Measurements from ENCODE around the gene CDK5. TPM values are rescaled to one million over a fixed set of nuclear protein-coding genes. Genes with fewer than 3 reads are reported as not detected.

The CDK5 gene
- total and polyA plus RNA-seq, 9 of the 15 experiments (the other 6 are each of a cell fraction or from before 2014, with no cell fraction given) = 3.2 to 38.0 (median 27.5) TPM

DNA sequence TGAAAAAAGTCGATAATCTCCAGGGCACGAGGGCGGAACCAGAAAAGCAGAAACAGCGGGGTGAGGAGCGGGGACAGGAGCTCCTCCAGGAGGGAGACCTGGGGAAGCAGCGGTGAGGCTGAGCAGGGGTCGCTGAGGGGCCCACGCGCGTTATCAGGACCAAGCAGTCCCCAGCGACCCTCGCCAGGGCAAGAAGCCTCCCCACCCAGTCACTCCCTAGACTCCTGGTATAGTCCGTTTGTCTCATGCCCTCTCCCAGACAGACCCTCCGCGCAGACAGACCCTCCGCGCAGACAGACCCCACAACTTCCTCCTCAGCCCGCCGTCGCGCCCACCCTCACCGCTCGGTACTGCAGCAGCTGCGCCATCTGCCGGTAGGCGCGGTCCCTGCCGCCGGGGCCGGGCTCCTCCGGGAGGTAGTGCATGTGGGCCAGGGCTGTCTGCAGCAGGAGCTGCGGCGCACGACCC is 39.7 kb downstream of the CDK5 start:
- ATAC-seq (peak; percentile 93), DNase-seq (ENCODE audit: extremely low read depth in 1 of 4, low spot score in 3 of 4) (peak; percentile 88 to 92 (median 90)), FAIRE-seq (peak; percentile 56)
- Histone ChIP-seq H3K27me3 (ENCODE audit: control insufficient read depth in 2 of 2, insufficient read depth in 2 of 2, low read length in 2 of 2) (no peaks in the 10 kb centered on the region; a peak in 1 of 5 replicates), H3K9me1 (ENCODE audit: control insufficient read depth, insufficient read depth, low read length) (no peaks in the 10 kb centered on the region), H3K27ac (ENCODE audit: extremely low read depth, low read depth, low read length) (peak overlapping the region; percentile 70), H3K4me3 (peak overlapping the region; percentile 40), H4K20me1 (replicated peaks; ENCODE audit: control insufficient read depth, insufficient read depth, low read length) (no peaks in the 10 kb centered on the region), H3K9ac (ENCODE audit: insufficient read depth in 1 of 2, low read depth in 2 of 2, low read length in 2 of 2) (peak overlapping the region; percentile 73 to 93), H3K79me2 (ENCODE audit: control insufficient read depth, insufficient read depth, low read length) (peaks cover 2% of the 10 kb centered on the region; the same call in 2 of the 3 replicates), H3K4me2 (ENCODE audit: insufficient read depth, low read length) (peak overlapping the region; percentile 95), H3K9me3 (replicated peaks; ENCODE audit: control insufficient read depth, insufficient read depth, low read depth, low read length) (no peaks in the 10 kb centered on the region), H3K4me1 (replicated peaks in 1 of 2; ENCODE audit: control insufficient read depth in 2 of 2, insufficient read depth in 2 of 2, low read length in 2 of 2) (peaks cover 21 to 69% of the 10 kb centered on the region in 2 experiments; a peak in 4 of 5 replicates), H3K36me3 (ENCODE audit: control insufficient read depth, insufficient read depth, low read length) (peaks cover 27% of the 10 kb centered on the region; the same call in 2 of the 3 replicates), H2AFZ (ENCODE audit: low read depth, low read length) (peak overlapping the region; percentile 96)
- intact Hi-C loops (cut with micrococcal nuclease) (loop anchor here (1.0 to 10.0 kb wide), 2 partner anchors 9 to 157 kb away; no protein-coding TSS in a partner anchor), in situ Hi-C loops (cut with MboI) (no loop called here)
- ChIA-PET POLR2A (interaction anchor here (0.6 to 14.3 kb wide), 8 partner anchors 8 to 1168 kb away, joined by 3 to 146 read pairs (median 4); partner anchors contain the start of genes ABCB8 and FASTK), CTCF (ENCODE audit: low intra/inter-chr PET ratio) (interaction anchor here (0.7 to 1.6 kb wide), 6 partner anchors 10 to 121 kb away, joined by 3 to 6 read pairs (median 4); no protein-coding TSS in a partner anchor)
- no TSS peak for BruUV-seq (replicated peaks)
- 1% methylated on average over 34 of the region's 34 CpGs for WGBS (ENCODE audit: insufficient coverage, low coverage, missing lambda C conversion rate)
- TF ChIP-seq ZNF445 (CRISPR knock-in tag; IDR thresholded peaks at IDR 0.05; ENCODE audit: low read depth) (no peak), PRMT5 (CRISPR knock-in tag; IDR thresholded peaks at IDR 0.05) (no peak), SIN3A (IDR thresholded peaks at IDR 0.05; ENCODE audit: borderline replicate concordance in 2 of 2, control insufficient read depth in 1 of 2, low read depth in 2 of 2, low read length in 2 of 2) (peak in 1 of 2 experiments; percentile 67; a peak in 1 of 4 replicates), ZNF41 (CRISPR knock-in tag; conservative IDR thresholded peaks at IDR 0.05) (no peak), EGR1 (conservative IDR thresholded peaks at IDR 0.05) (peak; percentile 65), TEAD1 (CRISPR knock-in tag; IDR thresholded peaks at IDR 0.05) (peak; percentile 10 to 20; a peak in 2 of 4 replicates), JUN (IDR thresholded peaks at IDR 0.05; ENCODE audit: borderline replicate concordance, low read depth, low read length) (peak; percentile 20; the same call in 1 of the 2 replicates), JUN (CRISPR knock-in tag; IDR thresholded peaks at IDR 0.05; ENCODE audit: borderline replicate concordance) (no peak; the same call in 1 of the 2 replicates), ZNF3 (CRISPR knock-in tag; IDR thresholded peaks at IDR 0.05) (no peak), TCFL5 (CRISPR knock-in tag; conservative IDR thresholded peaks at IDR 0.05) (no peak), SMAD4 (CRISPR knock-in tag; conservative IDR thresholded peaks at IDR 0.05) (no peak; the same call in none of the 2 replicates), GTF2F1 (IDR thresholded peaks at IDR 0.05; ENCODE audit: low read depth, low read length) (no peak), ZNF507 (tag; conservative IDR thresholded peaks at IDR 0.05) (no peak), GABPB2 (CRISPR knock-in tag; conservative IDR thresholded peaks at IDR 0.05) (0 out of 2 replicates have a peak, but pooled peaks have one; percentile 11)
- TF ChIP-seq, protein P1, sequence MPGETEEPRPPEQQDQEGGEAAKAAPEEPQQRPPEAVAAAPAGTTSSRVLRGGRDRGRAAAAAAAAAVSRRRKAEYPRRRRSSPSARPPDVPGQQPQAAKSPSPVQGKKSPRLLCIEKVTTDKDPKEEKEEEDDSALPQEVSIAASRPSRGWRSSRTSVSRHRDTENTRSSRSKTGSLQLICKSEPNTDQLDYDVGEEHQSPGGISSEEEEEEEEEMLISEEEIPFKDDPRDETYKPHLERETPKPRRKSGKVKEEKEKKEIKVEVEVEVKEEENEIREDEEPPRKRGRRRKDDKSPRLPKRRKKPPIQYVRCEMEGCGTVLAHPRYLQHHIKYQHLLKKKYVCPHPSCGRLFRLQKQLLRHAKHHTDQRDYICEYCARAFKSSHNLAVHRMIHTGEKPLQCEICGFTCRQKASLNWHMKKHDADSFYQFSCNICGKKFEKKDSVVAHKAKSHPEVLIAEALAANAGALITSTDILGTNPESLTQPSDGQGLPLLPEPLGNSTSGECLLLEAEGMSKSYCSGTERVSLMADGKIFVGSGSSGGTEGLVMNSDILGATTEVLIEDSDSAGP (CRISPR knock-in tag; IDR thresholded peaks at IDR 0.05) = no peak
- TF ChIP-seq, protein P2, sequence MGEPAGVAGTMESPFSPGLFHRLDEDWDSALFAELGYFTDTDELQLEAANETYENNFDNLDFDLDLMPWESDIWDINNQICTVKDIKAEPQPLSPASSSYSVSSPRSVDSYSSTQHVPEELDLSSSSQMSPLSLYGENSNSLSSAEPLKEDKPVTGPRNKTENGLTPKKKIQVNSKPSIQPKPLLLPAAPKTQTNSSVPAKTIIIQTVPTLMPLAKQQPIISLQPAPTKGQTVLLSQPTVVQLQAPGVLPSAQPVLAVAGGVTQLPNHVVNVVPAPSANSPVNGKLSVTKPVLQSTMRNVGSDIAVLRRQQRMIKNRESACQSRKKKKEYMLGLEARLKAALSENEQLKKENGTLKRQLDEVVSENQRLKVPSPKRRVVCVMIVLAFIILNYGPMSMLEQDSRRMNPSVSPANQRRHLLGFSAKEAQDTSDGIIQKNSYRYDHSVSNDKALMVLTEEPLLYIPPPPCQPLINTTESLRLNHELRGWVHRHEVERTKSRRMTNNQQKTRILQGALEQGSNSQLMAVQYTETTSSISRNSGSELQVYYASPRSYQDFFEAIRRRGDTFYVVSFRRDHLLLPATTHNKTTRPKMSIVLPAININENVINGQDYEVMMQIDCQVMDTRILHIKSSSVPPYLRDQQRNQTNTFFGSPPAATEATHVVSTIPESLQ (CRISPR knock-in tag; IDR thresholded peaks at IDR 0.05) = peak; percentile 75; the same call in 1 of the 2 replicates
- TF ChIP-seq, protein P3, sequence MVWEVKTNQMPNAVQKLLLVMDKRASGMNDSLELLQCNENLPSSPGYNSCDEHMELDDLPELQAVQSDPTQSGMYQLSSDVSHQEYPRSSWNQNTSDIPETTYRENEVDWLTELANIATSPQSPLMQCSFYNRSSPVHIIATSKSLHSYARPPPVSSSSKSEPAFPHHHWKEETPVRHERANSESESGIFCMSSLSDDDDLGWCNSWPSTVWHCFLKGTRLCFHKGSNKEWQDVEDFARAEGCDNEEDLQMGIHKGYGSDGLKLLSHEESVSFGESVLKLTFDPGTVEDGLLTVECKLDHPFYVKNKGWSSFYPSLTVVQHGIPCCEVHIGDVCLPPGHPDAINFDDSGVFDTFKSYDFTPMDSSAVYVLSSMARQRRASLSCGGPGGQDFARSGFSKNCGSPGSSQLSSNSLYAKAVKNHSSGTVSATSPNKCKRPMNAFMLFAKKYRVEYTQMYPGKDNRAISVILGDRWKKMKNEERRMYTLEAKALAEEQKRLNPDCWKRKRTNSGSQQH (CRISPR knock-in tag; IDR thresholded peaks at IDR 0.05) = 0 out of 2 replicates have a peak, but pooled peaks have one; percentile 60

Measured in K562 (cell line).